Measurements from ENCODE around the gene ACTC1. TPM values are rescaled to one million over a fixed set of nuclear protein-coding genes. Genes with fewer than 3 reads are reported as not detected.

ACTC1 gene
- polyA plus RNA-seq, 3 donors, result not detected

- no peaks in the 10 kb centered on the region for H3K4me1 ChIP-seq (ENCODE audit: control insufficient read depth in 1 of 2, insufficient read depth in 2 of 2, low read length in 2 of 2)
- peaks cover 37 to 39% (median 38%) of the 10 kb centered on the region in 3 donors for H3K27me3 Mint-ChIP-seq (ENCODE audit: low read depth in 3 of 3)
These were observed 3.6 kb downstream of the ACTC1 start for GRCh38 chr15:34791701-34792100.

GRCh38 chr15:34790121-34790520 lies 5.2 kb downstream of the ACTC1 start:
- Histone ChIP-seq H2AFZ (ENCODE audit: insufficient read depth, low read depth, low read length, poor library complexity, severe bottlenecking) (no peak overlapping the region), H3K4me2 (replicated peaks; ENCODE audit: extremely low read depth, low read length, poor library complexity, severe bottlenecking) (no peak overlapping the region), H4K20me1 (ENCODE audit: insufficient read depth, low read length) (no peaks in the 10 kb centered on the region), H3K36me3 (replicated peaks in 1 of 2; ENCODE audit: control insufficient read depth in 1 of 2, insufficient read depth in 2 of 2, low read length in 2 of 2) (no peaks in the 10 kb centered on the region), H3K9me3 (replicated peaks in 1 of 2; ENCODE audit: control insufficient read depth in 1 of 2, insufficient read depth in 1 of 2, low read length in 2 of 2) (no peaks in the 10 kb centered on the region), H3K4me1 (ENCODE audit: control insufficient read depth in 1 of 2, insufficient read depth in 2 of 2, low read length in 2 of 2) (no peaks in the 10 kb centered on the region), H3K27me3 (ENCODE audit: control insufficient read depth in 2 of 2, insufficient read depth in 2 of 2, low read length in 2 of 2) (peaks cover 12 to 19% of the 10 kb centered on the region in 2 donors), H3K4me3 (replicated peaks in 1 of 3; ENCODE audit: low read depth in 2 of 3, low read length in 3 of 3) (no peak overlapping the region), H3K9ac (ENCODE audit: insufficient read depth, low read length, poor library complexity, severe bottlenecking) (no peak overlapping the region), H3K79me2 (ENCODE audit: insufficient read depth, low read length) (no peaks in the 10 kb centered on the region), H3K27ac (ENCODE audit: low read depth in 1 of 2, low read length in 2 of 2) (no peak overlapping the region)
- DNase-seq, result no peak
- no peak for TF ChIP-seq CTCF (IDR thresholded peaks at IDR 0.05)
- peaks cover 0 to 14% (median 5%) of the 10 kb centered on the region in 7 donors for H3K9me3 Mint-ChIP-seq
- H3K4me1 Mint-ChIP-seq, result no peaks in the 10 kb centered on the region
- H3K27me3 Mint-ChIP-seq (ENCODE audit: low read depth in 3 of 3), result peaks cover 24 to 26% (median 25%) of the 10 kb centered on the region in 3 donors
- WGBS (ENCODE audit: insufficient coverage), result 97% methylated on average over 3 of the region's 6 CpGs
- intact Hi-C loops (cut with micrococcal nuclease), result no loop called here
- peak overlapping the region in 1 of 2 donors; percentile 23 for H3K4me3 Mint-ChIP-seq
- H3K27ac Mint-ChIP-seq, result no peak overlapping the region
- no peaks in the 10 kb centered on the region for H3K36me3 Mint-ChIP-seq

More at GRCh38 chr15:34791701-34792100, 3.6 kb downstream of the ACTC1 start:
- H3K9me3 Mint-ChIP-seq, result peaks cover 0 to 13% (median 6%) of the 10 kb centered on the region in 7 donors
- Histone ChIP-seq H3K27ac (ENCODE audit: low read depth in 1 of 2, low read length in 2 of 2) (no peak overlapping the region), H2AFZ (ENCODE audit: insufficient read depth, low read depth, low read length, poor library complexity, severe bottlenecking) (no peak overlapping the region), H3K79me2 (ENCODE audit: insufficient read depth, low read length) (no peaks in the 10 kb centered on the region), H3K27me3 (ENCODE audit: control insufficient read depth in 2 of 2, insufficient read depth in 2 of 2, low read length in 2 of 2) (peaks cover 18 to 34% of the 10 kb centered on the region in 2 donors), H4K20me1 (ENCODE audit: insufficient read depth, low read length) (no peaks in the 10 kb centered on the region), H3K9ac (ENCODE audit: insufficient read depth, low read length, poor library complexity, severe bottlenecking) (no peak overlapping the region), H3K4me3 (replicated peaks in 1 of 3; ENCODE audit: low read depth in 2 of 3, low read length in 3 of 3) (no peak overlapping the region), H3K36me3 (replicated peaks in 1 of 2; ENCODE audit: control insufficient read depth in 1 of 2, insufficient read depth in 2 of 2, low read length in 2 of 2) (no peaks in the 10 kb centered on the region), H3K4me2 (replicated peaks; ENCODE audit: extremely low read depth, low read length, poor library complexity, severe bottlenecking) (no peak overlapping the region), H3K9me3 (replicated peaks in 1 of 2; ENCODE audit: control insufficient read depth in 1 of 2, insufficient read depth in 1 of 2, low read length in 2 of 2) (no peaks in the 10 kb centered on the region)
- no peak for DNase-seq
- no peak overlapping the region for H3K27ac Mint-ChIP-seq
- no peaks in the 10 kb centered on the region for H3K36me3 Mint-ChIP-seq
- no peaks in the 10 kb centered on the region for H3K4me1 Mint-ChIP-seq
- H3K4me3 Mint-ChIP-seq, result no peak overlapping the region
- WGBS (ENCODE audit: insufficient coverage), result 60% methylated on average over 1 of the region's 3 CpGs
- intact Hi-C loops (cut with micrococcal nuclease), result no loop called here
- no peak for TF ChIP-seq CTCF (IDR thresholded peaks at IDR 0.05)

Measured in CD14-positive monocyte (primary cell).